HG03571 (cell line): ENCODE results near the gene RFTN1.

Experiments used
- ATAC-seq: cut with Tn5 transposase; IDR thresholded peaks from one replicate; pipeline ENCODE4 v1.9.1; 2021; ENCODE audit not compliant: unreplicated experiment

Gene RFTN1

DNA sequence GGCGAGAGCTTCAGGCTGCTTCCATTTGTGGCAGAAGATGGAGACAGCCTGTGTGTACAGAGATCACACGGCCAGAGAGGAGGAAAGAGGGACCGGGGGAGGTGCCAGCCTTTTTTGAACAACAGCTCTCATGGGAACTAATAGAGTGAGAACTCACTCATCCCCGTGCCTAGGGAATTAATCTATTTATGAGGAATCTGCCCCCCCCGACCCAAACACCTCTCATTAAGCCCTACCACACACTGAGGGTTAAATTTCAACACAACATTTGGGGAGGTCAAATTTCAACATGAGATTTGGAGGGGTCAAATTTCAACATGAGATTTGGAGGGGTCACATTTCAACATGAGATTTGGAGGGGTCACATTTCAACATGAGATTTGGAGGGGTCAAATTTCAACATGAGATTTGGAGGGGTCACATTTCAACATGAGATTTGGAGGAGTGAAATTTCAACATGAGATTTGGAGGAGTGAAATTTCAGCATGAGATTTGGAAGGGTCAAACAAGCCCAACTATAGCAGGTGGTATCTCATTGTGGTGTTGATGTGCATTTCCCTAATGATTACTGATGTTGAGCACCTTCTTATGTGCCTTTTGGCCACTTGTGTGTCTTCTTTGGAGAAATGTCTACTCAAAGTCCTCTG lies 20.6 kb upstream of the RFTN1 start:
- no peak for ATAC-seq

DNA sequence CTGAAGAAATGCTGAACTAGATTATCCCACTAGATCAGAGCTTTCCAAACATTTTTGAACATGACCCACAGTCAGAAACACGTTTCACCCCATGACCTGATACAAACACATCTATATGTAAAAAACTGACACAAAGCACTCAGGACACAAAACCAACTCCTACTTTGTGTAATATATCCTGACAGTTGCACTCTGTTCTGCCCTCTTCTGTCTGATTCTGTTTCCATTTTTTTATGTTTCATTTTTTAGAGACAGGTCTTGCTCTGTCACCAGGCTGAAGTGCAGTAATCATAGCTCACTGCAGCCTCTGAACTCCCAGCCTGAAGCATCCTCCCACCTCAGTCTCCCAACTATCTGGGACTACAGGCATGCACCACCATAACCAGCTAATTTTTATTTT lies 15.8 kb upstream of the RFTN1 start:
- ATAC-seq, result no peak

DNA sequence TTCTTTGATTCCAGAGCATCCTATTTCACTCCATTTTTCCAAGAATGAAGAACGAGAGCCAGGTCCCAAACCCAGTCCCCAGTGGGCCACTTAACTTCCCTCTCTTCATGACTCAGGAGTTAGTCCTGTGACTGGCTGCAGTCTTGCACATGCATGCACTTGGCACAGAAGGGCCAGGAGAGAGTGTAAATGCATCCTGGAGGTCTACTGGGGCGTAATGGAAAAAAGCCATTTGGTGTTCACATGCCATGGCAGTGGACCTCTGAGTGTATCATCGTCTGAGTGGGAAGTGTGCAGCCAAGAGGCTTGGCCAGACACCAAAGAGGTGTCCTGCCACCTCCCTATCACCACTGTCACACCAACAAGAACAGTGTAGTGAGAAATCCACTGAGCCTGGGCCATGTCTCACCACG lies 15.1 kb upstream of the RFTN1 start:
- ATAC-seq, result no peak

DNA sequence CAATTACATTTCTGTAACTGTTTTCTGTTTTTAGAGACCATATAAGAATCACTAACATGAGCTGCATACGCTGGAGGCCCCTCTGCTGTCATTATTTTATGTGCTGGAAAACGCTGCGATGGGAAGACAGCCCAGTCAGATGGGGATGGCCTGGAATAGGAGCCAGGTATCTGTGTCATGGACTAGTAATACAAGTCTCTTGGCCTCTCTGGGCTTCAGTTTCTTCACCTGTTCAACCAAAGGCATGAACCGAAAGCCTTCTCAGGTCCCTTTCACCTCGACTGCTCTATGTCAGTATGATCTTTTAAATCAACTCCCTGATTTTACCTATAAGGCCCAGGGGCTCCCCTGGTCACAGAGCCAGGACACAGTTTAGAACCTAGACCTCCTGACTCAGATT lies 14.6 kb upstream of the RFTN1 start:
- no peak for ATAC-seq

DNA sequence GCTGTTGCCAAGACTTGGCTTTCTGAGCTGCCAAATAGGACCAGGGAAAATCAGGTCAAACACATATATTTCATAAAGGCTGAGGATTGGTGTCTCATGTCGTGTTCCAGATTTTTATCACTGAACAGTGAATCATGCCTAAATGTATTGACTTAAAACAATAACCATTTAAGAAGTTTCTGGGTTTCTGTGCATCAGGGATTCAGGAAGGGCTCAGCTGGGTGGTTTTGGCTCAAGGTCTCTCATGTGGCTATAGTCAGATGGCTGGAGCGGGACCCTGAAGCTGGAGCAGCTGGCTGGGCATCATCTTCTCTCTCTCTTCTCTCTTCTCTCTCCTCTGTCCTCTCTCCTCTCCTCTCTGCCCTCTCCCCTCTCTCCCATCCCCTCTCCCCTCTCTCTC lies 10.7 kb upstream of the RFTN1 start:
- ATAC-seq, result no peak

DNA sequence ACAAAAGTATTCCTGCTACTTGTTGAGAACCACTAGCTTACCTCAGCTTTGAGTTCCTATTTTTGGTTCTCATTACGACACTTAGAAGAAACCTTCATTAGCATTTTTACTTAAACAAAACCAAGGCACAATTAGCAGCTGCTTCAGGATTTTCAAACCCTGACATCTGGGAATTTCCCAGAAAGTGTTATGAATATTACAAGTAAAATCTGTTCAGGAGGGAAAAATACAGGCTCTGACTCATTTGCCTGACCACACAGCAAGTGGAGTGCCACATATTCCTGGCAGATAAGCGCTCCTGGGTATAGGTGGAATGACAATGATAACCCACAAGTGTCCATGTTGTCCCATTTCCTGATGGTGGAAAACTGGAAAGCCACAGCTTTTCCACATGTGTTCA lies 10.3 kb upstream of the RFTN1 start:
- ATAC-seq, result no peak

DNA sequence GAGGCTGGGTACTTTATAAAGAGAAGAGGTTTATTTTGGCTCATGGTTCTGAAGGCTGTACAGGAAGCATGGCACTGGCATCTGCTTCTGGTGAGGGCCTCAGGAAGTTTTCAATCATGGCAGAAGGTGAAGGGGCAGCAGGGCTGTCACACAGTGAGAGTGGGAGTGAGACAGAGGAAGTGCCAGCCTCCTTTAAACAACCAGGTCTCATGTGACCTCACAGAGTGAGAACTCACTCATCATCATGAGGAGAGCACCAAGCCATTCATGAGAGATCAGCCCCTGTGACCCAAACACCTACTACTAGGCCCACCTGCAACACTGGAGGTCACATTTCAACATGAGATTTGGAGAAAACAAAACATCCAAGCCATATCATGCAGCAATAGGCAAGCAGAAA lies 9.3 kb upstream of the RFTN1 start:
- no peak for ATAC-seq

DNA sequence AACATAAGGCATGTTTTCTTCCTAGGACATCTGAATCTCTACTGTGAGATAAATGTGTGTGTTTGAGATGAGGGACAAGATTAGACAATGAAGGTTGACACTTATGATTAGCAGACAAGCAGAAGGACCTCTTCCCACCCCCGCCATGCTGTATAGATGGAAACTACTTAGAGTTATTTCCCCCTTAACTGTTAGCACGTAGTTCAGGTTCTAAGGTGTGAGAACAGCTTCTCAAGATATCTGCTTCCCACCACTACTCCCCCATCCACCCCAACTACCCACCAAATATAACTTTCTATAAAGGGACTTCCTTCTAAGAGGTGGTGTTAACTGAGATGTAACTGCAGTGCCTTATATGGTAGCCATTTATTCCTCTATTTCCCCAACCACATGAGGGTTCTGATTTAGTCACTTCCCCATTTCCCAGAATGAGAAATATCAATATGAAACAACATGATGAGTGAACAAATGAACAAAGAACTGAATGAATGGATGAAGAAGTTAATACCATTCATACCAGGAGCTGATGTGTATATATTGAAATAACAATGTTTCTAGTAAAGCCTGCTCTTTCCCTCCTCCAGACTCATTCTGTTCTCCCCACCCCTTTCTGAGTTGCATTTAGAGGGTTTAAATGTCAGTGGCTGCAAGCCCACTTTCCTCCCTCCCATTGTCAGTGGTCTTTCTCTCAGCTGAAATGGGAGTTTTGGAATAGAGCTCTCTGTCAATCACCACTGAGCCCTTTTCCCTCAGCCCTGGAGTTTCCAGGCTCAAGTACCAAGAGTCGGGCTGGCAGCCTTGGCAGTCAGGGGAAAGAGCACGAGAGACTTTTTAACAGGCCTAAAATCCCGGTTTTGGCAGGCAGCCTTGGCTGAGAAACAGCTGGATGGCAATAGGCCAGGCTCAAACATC lies 7.7 kb upstream of the RFTN1 start:
- peak; percentile 58 for ATAC-seq

DNA sequence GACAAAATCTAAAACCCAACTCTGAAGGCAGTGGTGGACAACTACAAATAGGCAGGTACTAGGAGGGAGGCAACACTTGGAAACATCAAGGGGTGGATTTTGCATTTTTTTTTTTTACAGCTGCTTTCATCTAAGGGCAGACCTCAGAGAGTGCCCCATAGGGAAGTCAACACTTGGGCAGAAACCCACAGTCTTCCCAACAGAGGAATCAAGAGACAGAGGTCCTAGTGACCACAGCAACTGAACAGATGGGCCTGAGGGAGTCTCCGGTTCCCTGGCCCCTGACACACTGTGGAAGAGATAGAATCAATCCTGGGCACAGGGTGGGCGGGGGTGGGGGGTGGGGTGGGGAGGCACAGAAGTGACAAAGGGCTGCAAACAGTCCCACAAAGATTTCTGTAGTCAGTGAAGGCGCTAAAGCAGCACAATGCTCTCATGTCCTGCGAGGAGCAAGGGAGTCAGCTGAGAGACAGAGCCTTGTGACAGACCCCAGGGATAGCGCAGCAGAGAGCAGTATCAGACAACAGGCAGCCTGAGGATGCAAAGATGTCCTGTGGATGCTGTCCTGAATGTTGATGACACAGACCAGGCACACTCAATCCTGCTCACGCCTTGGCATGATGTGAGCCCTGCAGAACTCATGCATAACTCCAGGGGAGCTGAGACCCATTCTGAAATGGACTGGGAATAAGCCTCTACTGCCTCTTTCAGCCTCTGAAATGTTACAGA lies 6.9 kb upstream of the RFTN1 start:
- no peak for ATAC-seq

DNA sequence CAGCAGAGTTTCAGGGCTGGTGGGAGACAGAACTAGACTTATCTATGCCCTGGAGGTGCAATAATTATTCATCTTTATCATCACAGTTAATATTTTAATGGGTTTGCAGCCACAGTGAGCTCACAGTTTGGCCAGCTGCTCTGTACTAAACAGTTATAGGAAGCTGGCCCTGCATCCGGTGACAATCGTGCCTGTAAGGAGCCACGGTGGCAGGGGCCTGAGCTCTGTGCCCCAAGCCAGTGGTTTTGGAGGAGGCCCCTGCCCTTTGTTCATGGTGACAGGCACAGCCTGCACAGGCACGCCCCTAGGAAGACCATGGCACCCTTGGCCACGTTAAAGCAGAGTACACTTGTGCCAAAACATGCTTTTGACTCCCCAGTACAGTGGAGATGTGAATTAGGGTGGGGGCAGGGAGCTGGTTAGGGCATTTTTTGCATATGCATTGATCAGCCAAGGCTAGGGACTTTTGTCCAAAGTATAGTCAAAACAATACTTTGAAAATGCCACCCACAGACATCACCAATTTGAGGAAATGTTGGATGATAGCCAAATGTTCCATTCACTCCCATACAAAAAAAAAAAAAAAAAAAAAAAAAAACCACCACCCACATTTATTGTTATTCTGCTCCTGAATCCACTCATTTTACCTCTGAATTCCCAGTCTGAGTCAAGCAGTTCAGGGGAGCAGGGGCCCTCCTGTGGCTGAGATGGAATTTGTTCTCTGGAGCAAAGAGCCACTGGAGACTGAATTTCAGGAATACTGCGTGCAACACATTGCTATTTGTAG lies 3.4 kb upstream of the RFTN1 start:
- ATAC-seq, result peak; percentile 21

DNA sequence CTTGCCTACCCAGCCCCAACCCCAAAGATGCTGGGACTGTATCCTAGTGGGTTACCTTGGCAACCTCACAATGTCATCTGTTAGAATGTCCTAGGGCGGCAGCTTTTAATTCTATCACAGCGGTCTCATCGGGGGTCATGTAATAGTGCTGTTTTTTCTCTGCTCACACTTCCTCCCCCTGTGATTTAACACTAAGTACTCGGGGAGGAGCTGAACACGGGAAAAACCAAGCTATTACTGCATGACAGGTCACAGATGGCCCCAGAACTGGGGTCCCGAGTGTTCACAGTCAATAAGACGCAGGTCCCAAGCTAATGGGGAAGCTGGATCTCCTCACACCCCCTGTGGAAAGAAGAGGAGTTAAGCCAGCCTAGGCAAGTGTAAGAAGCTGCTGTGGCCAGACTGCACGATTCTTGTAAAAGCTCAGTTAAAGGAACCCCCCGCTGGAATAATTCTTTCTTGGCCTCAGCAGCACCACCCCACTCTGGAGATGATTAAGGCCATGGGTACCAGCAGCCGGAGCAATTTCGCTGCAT lies 2.5 kb upstream of the RFTN1 start:
- no peak for ATAC-seq

DNA sequence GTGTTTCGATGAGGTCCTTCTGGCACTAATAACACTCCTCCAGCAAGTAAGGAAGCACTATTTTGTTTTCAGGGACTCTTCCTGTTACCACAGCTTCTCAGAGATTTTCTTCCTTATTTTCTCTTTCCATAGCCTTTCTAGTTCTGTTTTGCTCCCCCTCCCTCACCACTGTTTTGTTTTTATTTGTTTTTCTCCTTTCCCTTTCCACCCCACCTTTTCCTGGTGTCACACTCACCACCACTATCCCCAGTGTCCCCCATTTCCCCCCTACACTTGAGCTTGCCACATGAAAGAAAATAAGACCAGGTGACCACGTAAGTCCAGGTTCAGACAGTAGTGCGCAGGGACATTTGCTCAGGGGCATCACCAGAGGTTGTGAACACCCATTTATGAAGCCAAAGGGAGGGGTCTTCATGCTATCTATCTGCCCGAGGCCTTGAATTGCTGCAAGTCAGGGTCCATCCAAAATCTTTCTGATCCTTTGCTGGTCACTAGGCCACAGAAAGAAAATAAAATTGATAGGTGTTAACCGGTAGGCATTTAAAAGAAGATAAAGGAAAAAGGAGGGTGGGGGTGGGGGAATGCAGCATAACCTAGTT lies 1.4 kb upstream of the RFTN1 start:
- no peak for ATAC-seq

DNA sequence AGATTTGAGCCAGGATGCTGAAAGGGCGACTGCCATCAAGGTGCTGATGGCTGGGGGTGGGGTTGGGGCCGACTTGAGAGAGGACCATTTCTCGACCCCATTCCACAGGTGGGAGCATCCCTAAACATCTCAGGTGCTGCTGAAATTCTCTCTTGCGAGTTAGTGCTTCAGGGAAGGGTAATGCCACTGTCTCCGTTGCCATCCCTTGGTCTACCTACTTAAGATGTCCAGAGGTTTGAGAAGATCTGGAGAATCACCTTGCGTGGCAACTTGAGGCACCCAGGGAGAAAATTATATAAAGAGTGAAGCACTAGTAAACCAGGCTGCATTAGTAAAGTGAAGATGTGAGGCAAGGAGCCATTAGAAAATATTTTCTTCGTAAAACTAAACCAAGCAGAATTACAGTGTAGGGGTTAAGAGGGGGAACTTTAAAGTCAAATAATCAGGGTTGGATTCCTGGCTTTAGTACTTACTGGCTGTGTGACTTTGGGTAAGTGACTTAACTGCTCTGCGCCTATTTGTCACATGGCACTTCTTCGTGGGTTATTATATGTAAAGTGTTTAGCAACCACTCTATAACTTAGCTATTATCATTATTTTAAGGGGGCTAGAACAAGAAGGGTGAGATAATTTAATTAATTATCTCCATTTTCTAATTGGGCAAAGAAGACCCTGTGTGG lies 662 bp upstream of the RFTN1 start:
- no peak for ATAC-seq

DNA sequence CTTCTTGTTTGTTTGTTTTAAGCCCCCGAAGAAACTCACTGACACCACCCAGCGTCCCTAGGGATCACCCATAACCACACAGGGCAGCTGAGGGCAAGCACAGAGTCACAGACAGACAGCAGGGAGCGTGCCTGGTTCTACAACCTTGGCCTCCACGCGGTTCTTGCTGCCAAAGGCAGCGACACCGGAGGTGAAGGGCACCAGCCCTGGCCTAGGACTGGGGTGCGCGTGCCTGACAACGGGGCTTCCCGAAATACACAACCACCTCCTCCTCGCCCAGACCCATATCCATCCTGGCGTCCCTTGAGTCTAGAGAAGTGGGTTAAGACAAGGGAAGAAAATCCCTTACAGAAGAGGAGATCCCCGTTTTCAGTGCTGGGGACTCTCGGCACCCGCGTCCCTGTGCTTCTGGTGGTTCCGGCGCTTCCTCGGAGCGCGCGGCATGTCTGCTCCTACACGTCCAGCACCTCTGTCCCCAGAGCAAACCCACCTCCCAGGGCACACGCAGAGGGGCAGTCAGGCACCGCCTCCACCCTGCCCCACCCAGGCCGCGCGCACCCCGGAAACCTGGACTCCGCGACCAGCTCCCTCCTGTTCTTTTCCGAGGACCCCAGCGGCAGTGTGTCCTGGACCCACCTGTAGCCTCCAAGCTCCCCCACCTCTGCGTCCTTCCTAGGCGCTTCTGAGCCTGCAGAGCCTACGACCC lies 911 bp downstream of the RFTN1 start:
- ATAC-seq, result peak; percentile 5

DNA sequence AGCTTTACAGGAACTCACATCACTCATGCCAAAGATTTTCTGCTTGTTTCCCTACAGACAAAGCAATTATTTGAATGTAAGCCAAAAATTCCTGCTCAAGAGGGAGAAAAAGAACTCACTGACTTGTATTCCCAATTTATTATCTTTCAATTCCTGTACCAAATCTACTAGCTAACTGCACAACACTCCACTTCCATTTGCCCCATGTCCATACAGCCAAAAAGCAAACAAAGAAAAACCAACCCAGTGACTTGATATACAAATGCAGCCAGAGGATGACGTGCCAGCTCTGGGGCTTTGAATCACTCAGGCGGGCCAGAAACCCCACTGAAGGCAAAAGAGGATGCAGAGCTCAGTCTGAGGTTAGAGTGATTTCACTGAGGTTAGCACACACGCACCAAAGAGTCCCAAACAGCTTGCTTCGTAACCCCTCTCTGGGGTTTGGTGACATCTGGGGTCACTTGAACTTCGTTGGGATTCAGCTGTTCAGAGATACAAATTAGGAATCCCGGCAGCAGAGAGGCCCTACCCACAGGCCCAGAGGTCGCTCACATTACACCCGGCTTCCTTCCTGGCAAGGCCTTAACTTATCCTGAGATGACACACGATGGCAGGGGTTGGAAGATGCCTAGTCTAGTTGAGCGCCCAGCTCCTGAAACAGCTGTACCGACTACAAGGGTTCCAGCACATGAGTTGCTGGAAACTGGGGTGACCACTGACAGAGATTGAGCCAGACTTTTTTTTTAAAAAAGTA lies 1.6 kb downstream of the RFTN1 start:
- ATAC-seq, result peak; percentile 43

DNA sequence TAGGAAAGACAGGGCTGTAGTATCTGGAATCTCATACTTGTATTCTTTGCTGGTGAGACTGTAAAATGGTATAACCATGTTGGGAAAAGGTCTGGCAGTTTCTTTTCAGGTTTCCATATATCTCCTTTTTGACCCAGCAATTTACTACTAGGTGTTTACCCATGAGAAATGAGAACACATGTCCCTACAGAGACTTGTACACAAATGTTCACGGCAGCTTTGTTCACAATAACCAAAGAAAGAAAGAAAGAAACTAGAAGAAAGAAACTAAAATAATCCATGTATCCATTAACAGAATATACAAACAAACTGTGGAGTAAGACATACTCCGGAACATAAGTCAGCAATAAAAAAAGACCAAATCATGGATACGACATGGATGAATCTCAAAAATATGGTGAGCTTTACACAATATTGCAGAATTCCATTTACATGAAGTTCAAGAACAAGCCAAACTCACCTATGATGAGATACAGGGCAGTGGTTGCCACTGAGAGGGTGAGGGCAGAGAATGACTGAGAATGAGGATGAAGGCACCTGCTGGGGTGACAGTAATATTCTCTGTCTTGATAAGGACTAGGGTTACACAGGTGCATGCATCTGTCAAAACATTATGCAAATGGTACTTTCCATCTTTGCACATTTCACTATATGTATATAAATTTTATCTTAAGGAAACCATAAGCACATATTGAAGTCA lies 2.7 kb downstream of the RFTN1 start:
- no peak for ATAC-seq

DNA sequence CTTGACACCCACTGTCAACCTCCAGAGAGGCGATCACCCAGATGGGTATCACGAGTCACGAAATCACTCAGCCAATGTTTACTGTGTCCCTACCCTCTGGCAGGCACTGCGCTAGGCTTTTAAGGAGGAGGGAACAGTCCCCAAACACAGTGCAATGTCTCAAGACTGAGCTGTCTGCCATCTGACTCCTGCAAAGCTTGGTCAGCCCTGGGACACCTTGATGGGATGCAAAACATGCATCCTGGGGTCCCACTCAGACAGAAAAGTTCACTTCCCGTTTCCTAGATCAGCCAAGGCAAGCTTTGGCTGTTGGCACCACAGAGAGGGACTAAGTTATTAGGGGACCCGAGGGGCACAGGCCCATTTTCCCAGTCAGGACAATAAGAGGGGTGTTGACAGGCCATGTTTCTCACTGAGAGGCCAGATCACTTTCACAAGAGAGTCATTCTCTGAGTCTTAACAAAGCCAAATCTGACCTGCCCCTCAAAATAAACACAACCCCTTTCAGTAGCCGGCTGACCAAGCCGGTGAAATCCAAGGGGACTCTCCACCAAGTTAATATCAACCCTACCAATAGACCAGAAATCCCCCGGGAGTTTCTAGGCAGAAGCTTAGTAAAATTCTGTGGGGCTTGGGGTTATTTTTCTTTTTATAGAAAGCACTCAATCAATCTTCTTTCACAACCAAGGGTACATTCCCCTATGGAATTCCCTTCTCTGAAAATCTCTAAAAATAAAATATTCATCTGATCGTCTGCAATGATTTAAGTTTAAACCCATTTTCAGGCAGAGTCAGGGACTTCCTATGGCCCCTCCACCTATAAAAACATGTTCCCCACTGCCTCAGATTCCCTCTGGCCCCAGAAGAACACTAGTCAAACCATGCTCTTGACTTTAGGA lies 3.5 kb downstream of the RFTN1 start:
- peak; percentile 21 for ATAC-seq
